Activated CD8-positive, alpha-beta T cell treated with anti-CD3 and anti-CD28 coated beads for 36 hours (primary cell): Measurements from ENCODE around the gene SBF1. TPM values are rescaled to one million over a fixed set of nuclear protein-coding genes. Genes with fewer than 3 reads are reported as not detected.

Source experiments
- ATAC-seq: fragments of 200-7000 bp; cut with Tn5 transposase; one replicate; pipeline ENCODE4 v1.10.0; 2021; ENCODE audit warnings: mild to moderate bottlenecking, moderate library complexity
- CTCF ChIA-PET: fragments of 350-600 bp; sonication (Branson Sonifier 250); formaldehyde crosslinking; loops from one replicate; lab custom pipeline; 2021; ENCODE audit warnings: antibody characterized with exemption; lab: Charles Lee
- POLR2A ChIA-PET: fragments of 350-600 bp; sonication (Branson Sonifier 250); formaldehyde crosslinking; loops from one replicate; lab custom pipeline; 2021; ENCODE audit warnings: antibody characterized with exemption; lab: Charles Lee
- DNase-seq: peaks from one replicate; pipeline ENCODE4 v3.0.0-alpha.2; 2020
- H3K27ac Mint-ChIP-seq: one replicate; pipeline ENCODE4 v1.8.0; 2021; ENCODE audit warnings: mild to moderate bottlenecking, mixed read lengths
- H3K27me3 Mint-ChIP-seq: one replicate; pipeline ENCODE4 v1.8.0; 2021; ENCODE audit warnings: mixed read lengths
- H3K36me3 Mint-ChIP-seq: one replicate; pipeline ENCODE4 v1.8.0; 2021; ENCODE audit warnings: low read depth, mixed read lengths
- H3K4me1 Mint-ChIP-seq: one replicate; pipeline ENCODE4 v1.8.0; 2021; ENCODE audit warnings: low read depth, mixed read lengths
- H3K4me3 Mint-ChIP-seq: one replicate; pipeline ENCODE4 v1.8.0; 2021; ENCODE audit warnings: mild to moderate bottlenecking, moderate library complexity, mixed read lengths
- H3K9me3 Mint-ChIP-seq: one replicate; pipeline ENCODE4 v1.8.0; 2021; ENCODE audit warnings: mixed read lengths
- intact Hi-C: fragments of 100-400 bp; cut with micrococcal nuclease; formaldehyde crosslinking; loops from one replicate; pipeline ENCODE4 v1.10.0; 2022
- total RNA-seq, 2 experiments: library from RNA; stranded (reverse); gene quantifications; one replicate each; pipeline ENCODE4 v1.2.3, GENCODE V29; 2021
- TF ChIP-seq, protein P1 (sequence below): fragments of 200-600 bp; IDR thresholded peaks from one replicate; pipeline ENCODE4 v1.8.0; 2022; ENCODE audit warnings: antibody characterized with exemption, mild to moderate bottlenecking

The SBF1 gene
- total RNA-seq, 2 experiments from 2014 or later = 120 TPM

DNA sequence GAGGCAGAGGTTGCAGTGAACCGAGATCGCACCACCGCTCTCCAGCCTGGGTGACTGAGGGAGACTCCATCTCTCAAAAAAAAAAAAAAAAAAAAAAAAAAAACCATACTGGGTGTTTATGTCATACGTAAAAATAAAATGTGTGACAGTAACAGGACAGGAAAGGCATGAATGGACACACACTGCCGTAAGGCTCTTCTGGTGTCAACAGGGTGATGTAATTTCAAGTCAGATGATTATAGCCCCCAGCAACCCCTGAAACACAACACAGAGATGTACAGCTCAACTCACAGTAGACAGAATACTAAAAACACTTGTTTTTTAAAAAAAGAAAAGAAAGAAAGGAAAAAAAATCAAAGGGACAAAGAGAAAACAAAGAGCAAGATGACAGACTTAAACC is 22.2 kb downstream of the SBF1 start:
- ChIA-PET POLR2A (interaction anchor here (1.0 kb wide), 1 partner anchor 17 kb away, joined by 3 read pairs; no protein-coding TSS in a partner anchor), CTCF (interaction anchor here (0.7 to 2.4 kb wide), 4 partner anchors 13 to 46 kb away, joined by 3 to 7 read pairs (median 6); no protein-coding TSS in a partner anchor)
- Mint-ChIP-seq H3K36me3 (peaks cover 44% of the 10 kb centered on the region), H3K9me3 (no peaks in the 10 kb centered on the region), H3K4me3 (no peak overlapping the region), H3K27ac (peak overlapping the region; percentile 86), H3K27me3 (no peaks in the 10 kb centered on the region), H3K4me1 (peaks cover 16% of the 10 kb centered on the region)
- DNase-seq = no peak
- TF ChIP-seq, protein P1, sequence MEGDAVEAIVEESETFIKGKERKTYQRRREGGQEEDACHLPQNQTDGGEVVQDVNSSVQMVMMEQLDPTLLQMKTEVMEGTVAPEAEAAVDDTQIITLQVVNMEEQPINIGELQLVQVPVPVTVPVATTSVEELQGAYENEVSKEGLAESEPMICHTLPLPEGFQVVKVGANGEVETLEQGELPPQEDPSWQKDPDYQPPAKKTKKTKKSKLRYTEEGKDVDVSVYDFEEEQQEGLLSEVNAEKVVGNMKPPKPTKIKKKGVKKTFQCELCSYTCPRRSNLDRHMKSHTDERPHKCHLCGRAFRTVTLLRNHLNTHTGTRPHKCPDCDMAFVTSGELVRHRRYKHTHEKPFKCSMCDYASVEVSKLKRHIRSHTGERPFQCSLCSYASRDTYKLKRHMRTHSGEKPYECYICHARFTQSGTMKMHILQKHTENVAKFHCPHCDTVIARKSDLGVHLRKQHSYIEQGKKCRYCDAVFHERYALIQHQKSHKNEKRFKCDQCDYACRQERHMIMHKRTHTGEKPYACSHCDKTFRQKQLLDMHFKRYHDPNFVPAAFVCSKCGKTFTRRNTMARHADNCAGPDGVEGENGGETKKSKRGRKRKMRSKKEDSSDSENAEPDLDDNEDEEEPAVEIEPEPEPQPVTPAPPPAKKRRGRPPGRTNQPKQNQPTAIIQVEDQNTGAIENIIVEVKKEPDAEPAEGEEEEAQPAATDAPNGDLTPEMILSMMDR = no peak
- no peak for ATAC-seq
- intact Hi-C loops = no loop called here

DNA sequence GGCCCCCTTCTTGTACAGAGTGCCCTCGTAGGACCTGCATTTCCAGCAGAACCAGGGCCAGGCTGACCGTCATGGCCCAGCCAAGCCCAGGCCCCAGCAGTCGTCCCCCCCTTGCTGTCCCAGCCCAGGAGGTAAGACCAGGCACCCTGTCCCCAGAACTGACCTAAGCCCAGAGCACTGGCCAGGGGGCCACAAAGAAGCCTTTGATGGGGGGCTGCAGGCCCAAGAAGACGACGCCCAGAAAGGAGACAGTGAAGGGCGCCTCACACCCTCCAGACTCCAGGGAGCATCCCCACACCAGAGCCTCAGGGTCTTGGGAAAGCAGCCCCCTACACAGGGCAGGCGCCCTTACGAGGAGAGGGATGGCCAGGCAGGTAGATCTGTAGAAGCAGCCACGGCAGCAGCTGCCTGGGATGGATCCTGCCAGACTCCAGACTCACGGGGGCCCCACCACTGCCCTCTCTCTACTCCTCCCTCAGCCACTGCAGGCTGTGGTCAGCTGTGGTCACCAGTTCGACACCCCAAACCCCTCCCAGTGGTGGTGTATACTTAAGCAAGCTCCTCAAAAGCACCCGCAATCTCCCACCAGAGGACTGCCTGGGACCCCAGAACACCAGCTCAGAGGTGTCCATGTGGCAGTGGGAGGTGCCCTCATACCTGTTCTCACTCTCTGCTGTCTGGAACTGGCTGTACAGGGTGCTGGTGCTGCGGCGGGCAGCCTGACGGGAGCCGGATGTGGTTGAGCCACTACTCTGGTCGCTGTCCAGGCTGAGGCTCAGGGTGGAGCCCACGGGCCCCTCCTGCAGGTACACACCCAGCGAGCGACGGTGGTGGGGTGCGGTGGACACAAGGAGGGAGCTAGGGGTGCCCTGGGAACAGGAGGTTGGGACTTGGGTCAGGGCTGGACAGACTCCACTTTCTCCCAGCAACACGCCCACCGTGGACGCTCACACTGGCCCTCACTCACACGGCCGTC is 27.0 kb downstream of the SBF1 start:
- intact Hi-C loops = no loop called here

DNA sequence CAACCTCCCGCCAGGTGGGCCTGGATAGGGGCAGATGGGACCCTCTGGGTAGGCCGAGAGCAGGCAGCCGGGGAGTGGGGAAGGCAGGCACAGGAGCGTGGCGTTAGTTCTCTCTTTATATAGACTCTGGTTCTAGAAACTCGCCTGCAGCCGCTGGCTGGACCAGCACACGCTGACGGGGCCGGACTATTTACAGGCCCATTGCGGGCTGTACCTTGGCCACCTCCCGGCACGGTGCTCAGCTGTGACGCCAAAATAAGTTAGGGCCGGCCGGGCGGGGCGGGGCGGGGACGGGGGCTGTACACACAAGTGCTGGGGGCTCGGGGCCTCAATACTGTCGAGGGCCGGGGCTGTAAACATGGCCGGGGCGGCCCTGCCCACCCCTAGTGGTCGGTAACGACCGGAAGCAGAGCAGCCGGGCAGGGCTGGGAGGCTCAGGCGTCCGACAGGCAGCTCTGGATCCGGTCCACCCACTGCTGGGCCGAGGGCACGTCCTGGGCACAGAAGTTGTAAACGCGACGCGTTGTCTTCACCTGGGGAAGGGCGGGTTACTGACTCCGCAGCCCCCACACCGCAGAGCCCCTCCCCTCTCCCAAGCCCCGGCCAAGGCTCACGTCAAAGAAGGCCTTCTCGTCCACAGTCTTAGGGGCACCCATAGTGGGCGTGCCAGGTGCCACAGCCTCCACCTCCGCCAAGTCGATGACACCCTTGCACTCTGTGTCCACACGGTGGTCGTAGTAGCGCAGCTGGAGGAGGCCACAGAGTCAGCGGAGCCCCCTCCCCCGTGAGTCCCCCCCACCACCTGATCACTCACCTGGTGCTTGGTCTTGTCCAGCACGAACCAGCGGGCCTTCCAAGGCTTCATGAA is 27.9 kb downstream of the SBF1 start:
- H3K27me3 Mint-ChIP-seq = no peaks in the 10 kb centered on the region
- POLR2A ChIA-PET = interaction anchor here (1.5 kb wide), 1 partner anchor 23 kb away, joined by 4 read pairs; no protein-coding TSS in a partner anchor
- CTCF ChIA-PET = no interaction called here
- DNase-seq (no peak), ATAC-seq (no peak)
- H3K36me3 Mint-ChIP-seq = peaks cover 33% of the 10 kb centered on the region
- intact Hi-C loops = no loop called here
- H3K4me3 Mint-ChIP-seq = no peak overlapping the region
- no peak overlapping the region for H3K27ac Mint-ChIP-seq
- peaks cover 28% of the 10 kb centered on the region for H3K4me1 Mint-ChIP-seq
- TF ChIP-seq, protein P1 = no peak
- no peaks in the 10 kb centered on the region for H3K9me3 Mint-ChIP-seq

More for the DNA sequence above, 27.0 kb downstream of the SBF1 start:
- TF ChIP-seq, protein P1 = no peak
- no peak for DNase-seq
- no peaks in the 10 kb centered on the region for H3K9me3 Mint-ChIP-seq
- ChIA-PET POLR2A (no interaction called here), CTCF (no interaction called here)
- ATAC-seq = no peak
- peaks cover 31% of the 10 kb centered on the region for H3K4me1 Mint-ChIP-seq
- H3K27me3 Mint-ChIP-seq = no peaks in the 10 kb centered on the region
- H3K27ac Mint-ChIP-seq = no peak overlapping the region
- H3K36me3 Mint-ChIP-seq = peaks cover 36% of the 10 kb centered on the region
- H3K4me3 Mint-ChIP-seq = no peak overlapping the region

DNA sequence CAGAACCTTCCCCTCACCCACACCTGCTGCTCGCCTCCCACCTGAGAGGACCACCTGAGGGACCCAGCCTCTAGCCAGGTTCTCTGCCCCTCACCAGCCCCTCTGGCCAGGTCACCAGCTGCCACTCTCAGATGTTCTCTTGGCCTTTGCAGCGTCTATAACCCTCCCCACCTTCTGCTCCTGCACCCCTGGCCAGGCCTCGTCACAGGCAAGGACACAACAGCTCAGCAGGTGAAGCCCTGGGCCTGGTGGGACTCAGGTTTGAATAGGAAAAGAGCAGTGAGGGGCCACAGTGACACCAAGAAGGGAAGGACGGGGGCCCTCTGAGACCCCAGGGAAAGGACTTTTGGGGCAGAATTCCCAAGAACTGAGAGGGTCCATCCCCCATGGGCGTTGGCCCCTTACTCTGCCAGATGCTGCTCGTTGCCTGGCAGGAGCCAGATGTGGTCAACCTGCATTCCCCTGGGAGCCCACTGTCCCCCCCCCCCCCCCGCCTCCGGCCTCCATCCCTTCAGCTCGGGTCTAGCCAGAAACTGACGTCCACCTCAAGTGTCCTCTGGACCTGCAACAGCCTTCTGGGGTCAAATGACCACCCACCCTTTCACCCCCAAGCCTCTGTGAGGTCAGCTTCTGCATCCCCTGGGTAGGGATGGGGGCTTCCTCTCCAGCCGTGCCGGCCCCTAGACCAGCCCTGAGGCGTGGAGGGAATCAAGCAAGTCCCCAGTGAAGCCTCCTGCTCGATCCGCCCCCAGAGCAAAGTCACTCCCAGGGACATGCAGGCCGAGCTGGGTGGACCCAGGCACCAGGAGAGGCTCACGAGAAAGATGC is 28.7 kb downstream of the SBF1 start:
- H3K4me3 Mint-ChIP-seq = no peak overlapping the region
- TF ChIP-seq, protein P1 = no peak
- H3K36me3 Mint-ChIP-seq = peaks cover 29% of the 10 kb centered on the region
- peak overlapping the region; percentile 91 for H3K27ac Mint-ChIP-seq
- ChIA-PET CTCF (interaction anchor here (1.7 kb wide), 2 partner anchors 46 to 52 kb away, joined by 5 read pairs; no protein-coding TSS in a partner anchor), POLR2A (interaction anchor here (1.0 to 1.5 kb wide), 3 partner anchors 21 to 52 kb away, joined by 3 to 4 read pairs (median 4); no protein-coding TSS in a partner anchor)
- DNase-seq (no peak), ATAC-seq (no peak)
- peaks cover 28% of the 10 kb centered on the region for H3K4me1 Mint-ChIP-seq
- no peaks in the 10 kb centered on the region for H3K9me3 Mint-ChIP-seq
- no peaks in the 10 kb centered on the region for H3K27me3 Mint-ChIP-seq
- intact Hi-C loops = no loop called here
